Transverse colon (tissue), 4 donors: ENCODE measurements around the gene CMAS.

Experiments used
- EP300 ChIP-seq: sonication (generic); formaldehyde crosslinking; IDR thresholded peaks from one replicate; pipeline ENCODE4 v1.6.1; 2017; ENCODE audit warnings: antibody characterized with exemption, low read depth
- POLR2A ChIP-seq: fragments of 450-650 bp; IDR thresholded peaks from one replicate; pipeline ENCODE4 v1.6.1; 2016; ENCODE audit warnings: antibody characterized with exemption, mild to moderate bottlenecking, moderate library complexity
- POLR2AphosphoS5 ChIP-seq, 3 donors: sonication (generic); formaldehyde crosslinking; IDR thresholded peaks; one replicate each; pipeline ENCODE4 v1.6.1; 2016; ENCODE audit warnings: antibody characterized with exemption in 3 of 3
- TF ChIP-seq, protein P1 (sequence below), 5 experiments: fragments of 200-600 bp in 3 of 5; fragments of 450-650 bp in 2 of 5; sonication (generic) in 3 of 5; IDR thresholded peaks; 1 replicate in 2 of 5; 2 replicates in 3 of 5; pipeline ENCODE4 v1.5.1; 2016 to 2017; ENCODE audit warnings: antibody characterized with exemption in 5 of 5, inconsistent platforms in 3 of 5, mild to moderate bottlenecking in 2 of 5, moderate library complexity in 1 of 5

DNA sequence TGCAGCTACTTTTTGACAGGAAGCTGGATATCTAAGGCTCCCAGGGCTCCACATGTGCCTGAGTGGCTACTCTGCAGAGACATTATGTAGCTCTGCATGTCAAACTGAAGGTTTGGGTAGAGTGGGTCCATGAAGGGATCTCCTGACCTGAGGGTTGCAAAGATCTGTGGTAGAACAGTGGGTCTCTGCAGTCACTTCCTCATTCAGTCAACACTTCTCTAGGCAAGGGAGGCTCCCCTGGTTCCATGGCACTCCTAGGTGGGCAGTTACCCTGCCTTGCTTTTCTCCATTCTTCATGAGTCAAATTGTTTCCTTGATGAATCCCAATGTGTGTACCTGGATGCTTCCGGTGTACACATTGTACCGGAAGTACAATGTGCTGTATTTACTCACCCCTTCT is 57.4 kb downstream of the CMAS start:
- TF ChIP-seq, protein P1, sequence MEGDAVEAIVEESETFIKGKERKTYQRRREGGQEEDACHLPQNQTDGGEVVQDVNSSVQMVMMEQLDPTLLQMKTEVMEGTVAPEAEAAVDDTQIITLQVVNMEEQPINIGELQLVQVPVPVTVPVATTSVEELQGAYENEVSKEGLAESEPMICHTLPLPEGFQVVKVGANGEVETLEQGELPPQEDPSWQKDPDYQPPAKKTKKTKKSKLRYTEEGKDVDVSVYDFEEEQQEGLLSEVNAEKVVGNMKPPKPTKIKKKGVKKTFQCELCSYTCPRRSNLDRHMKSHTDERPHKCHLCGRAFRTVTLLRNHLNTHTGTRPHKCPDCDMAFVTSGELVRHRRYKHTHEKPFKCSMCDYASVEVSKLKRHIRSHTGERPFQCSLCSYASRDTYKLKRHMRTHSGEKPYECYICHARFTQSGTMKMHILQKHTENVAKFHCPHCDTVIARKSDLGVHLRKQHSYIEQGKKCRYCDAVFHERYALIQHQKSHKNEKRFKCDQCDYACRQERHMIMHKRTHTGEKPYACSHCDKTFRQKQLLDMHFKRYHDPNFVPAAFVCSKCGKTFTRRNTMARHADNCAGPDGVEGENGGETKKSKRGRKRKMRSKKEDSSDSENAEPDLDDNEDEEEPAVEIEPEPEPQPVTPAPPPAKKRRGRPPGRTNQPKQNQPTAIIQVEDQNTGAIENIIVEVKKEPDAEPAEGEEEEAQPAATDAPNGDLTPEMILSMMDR (IDR thresholded peaks at IDR 0.05), result no peak
- TF ChIP-seq POLR2AphosphoS5 (IDR thresholded peaks at IDR 0.05) (no peak), POLR2A (no peak), EP300 (no peak)
